ENCODE results near the gene ZIC2. TPM values are rescaled to one million over a fixed set of nuclear protein-coding genes. Genes with fewer than 3 reads are reported as not detected.
A peak's percentile ranks its signal among the peaks of the same experiment; 100 is the strongest.

ZIC2 gene
- total and polyA plus RNA-seq, 2 experiments from 2014 or later: not detected

- no peak for DNase-seq
- no peak overlapping the region for H2AFZ ChIP-seq
- no peaks in the 10 kb centered on the region for H3K79me2 ChIP-seq (ENCODE audit: insufficient read depth)
- no peak overlapping the region for H3K9ac ChIP-seq
- no peak overlapping the region for H3K27ac ChIP-seq
- H3F3A ChIP-seq (ENCODE audit: insufficient read depth): no peaks in the 10 kb centered on the region
- in situ Hi-C loops (cut with MboI): no loop called here
- H3K9me2 ChIP-seq (ENCODE audit: insufficient read depth): no peaks in the 10 kb centered on the region
- H4K20me1 ChIP-seq (ENCODE audit: insufficient read depth): no peaks in the 10 kb centered on the region
- WGBS, 2 experiments (ENCODE audit: low coverage in 1 of 2, low lambda C conversion rate in 2 of 2, missing lambda C conversion rate in 2 of 2): 48 to 55% methylated on average over 44 to 52 of the region's 52 CpGs
- H3K36me3 ChIP-seq (ENCODE audit: low read depth): no peaks in the 10 kb centered on the region
- no peak overlapping the region for H3K4me2 ChIP-seq (ENCODE audit: unreplicated experiment)
- no peak overlapping the region for H3K4me3 ChIP-seq
- H3K9me3 ChIP-seq (ENCODE audit: low read depth): no peaks in the 10 kb centered on the region
- no peaks in the 10 kb centered on the region for H3K4me1 ChIP-seq (ENCODE audit: insufficient read depth)
- no peak for TF ChIP-seq EZH2 (IDR thresholded peaks at IDR 0.05; ENCODE audit: insufficient read depth, poor library complexity, severe bottlenecking)
- TF ChIP-seq EZH2phosphoT487 (IDR thresholded peaks at IDR 0.05; ENCODE audit: insufficient read depth, low read depth): no peak
- peaks cover 83% of the 10 kb centered on the region for H3K27me3 ChIP-seq (replicated peaks; ENCODE audit: insufficient read depth)
These were observed 3.4 kb upstream of the ZIC2 start for GRCh38 chr13:99977912-99978798.

DNA sequence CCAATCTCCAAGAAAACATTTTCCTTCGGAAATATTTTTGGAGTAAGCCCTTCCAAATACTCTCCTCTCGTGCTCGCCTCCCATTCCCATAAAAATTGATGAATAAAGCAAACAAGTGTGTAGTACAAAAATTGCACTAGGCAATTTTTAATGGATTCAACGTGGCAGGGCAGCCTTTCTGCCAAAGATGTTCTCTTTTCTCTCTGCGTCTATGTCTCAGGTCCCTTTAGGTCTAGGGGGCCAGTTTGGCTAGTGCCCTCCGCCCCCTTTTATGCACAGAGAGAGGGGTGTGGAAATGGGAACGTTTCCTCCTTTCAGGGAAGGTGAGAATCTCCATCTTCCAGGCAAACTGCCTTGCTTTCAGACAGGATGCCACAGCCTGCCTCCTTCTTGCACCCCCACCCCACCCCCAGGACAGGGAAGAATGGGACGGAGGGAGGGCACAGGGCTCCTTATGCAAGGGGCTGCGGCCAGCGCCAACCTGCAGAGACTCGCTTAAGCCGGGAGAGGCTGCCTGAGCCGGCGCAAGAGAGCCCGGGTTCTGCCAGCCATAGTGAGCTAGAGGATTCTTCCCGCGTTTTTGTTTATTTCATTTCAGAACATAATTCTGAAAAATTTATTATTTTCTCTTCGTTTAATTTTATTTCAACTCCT lies 2.7 kb upstream of the ZIC2 start:
- DNase-seq: no peak
- in situ Hi-C loops (cut with MboI): no loop called here

GRCh38 chr13:99979453-99980200 lies 2.0 kb upstream of the ZIC2 start:
- in situ Hi-C loops (cut with MboI): no loop called here
- no peaks in the 10 kb centered on the region for H3F3A ChIP-seq (ENCODE audit: insufficient read depth)
- TF ChIP-seq EZH2 (IDR thresholded peaks at IDR 0.05; ENCODE audit: insufficient read depth, poor library complexity, severe bottlenecking) (peak; percentile 73), EZH2phosphoT487 (IDR thresholded peaks at IDR 0.05; ENCODE audit: insufficient read depth, low read depth) (0 out of 2 replicates have a peak, but pooled peaks have one; percentile 27)
- WGBS, 2 experiments (ENCODE audit: low coverage in 1 of 2, low lambda C conversion rate in 2 of 2, missing lambda C conversion rate in 2 of 2): 8% methylated on average over 47 to 59 of the region's 59 CpGs
- peak; percentile 29 for DNase-seq
- H3K27ac ChIP-seq: no peak overlapping the region
- H3K4me2 ChIP-seq (ENCODE audit: unreplicated experiment): no peak overlapping the region
- peaks cover 83% of the 10 kb centered on the region for H3K27me3 ChIP-seq (replicated peaks; ENCODE audit: insufficient read depth)
- no peaks in the 10 kb centered on the region for H3K4me1 ChIP-seq (ENCODE audit: insufficient read depth)
- no peaks in the 10 kb centered on the region for H3K79me2 ChIP-seq (ENCODE audit: insufficient read depth)
- no peaks in the 10 kb centered on the region for H4K20me1 ChIP-seq (ENCODE audit: insufficient read depth)
- no peaks in the 10 kb centered on the region for H3K36me3 ChIP-seq (ENCODE audit: low read depth)
- H2AFZ ChIP-seq: 0 out of 2 replicates have a peak overlapping the region, but pooled peaks have one; percentile 69
- H3K9me3 ChIP-seq (ENCODE audit: low read depth): no peaks in the 10 kb centered on the region
- H3K9ac ChIP-seq: no peak overlapping the region
- peak overlapping the region; percentile 63; the same call in 1 of the 2 replicates for H3K4me3 ChIP-seq
- H3K9me2 ChIP-seq (ENCODE audit: insufficient read depth): no peaks in the 10 kb centered on the region

More for the DNA sequence above, 2.7 kb upstream of the ZIC2 start:
- H3K9me2 ChIP-seq (ENCODE audit: insufficient read depth): no peaks in the 10 kb centered on the region
- WGBS, 2 experiments (ENCODE audit: low coverage in 1 of 2, low lambda C conversion rate in 2 of 2, missing lambda C conversion rate in 2 of 2): 2 to 7% methylated on average over 18 of the region's 18 CpGs
- H3F3A ChIP-seq (ENCODE audit: insufficient read depth): no peaks in the 10 kb centered on the region
- H3K9ac ChIP-seq: no peak overlapping the region
- no peak overlapping the region for H2AFZ ChIP-seq
- H3K27ac ChIP-seq: no peak overlapping the region
- no peaks in the 10 kb centered on the region for H3K79me2 ChIP-seq (ENCODE audit: insufficient read depth)
- H3K27me3 ChIP-seq (replicated peaks; ENCODE audit: insufficient read depth): peaks cover 83% of the 10 kb centered on the region
- no peaks in the 10 kb centered on the region for H3K4me1 ChIP-seq (ENCODE audit: insufficient read depth)
- H3K9me3 ChIP-seq (ENCODE audit: low read depth): no peaks in the 10 kb centered on the region
- no peaks in the 10 kb centered on the region for H3K36me3 ChIP-seq (ENCODE audit: low read depth)
- H3K4me3 ChIP-seq: peak overlapping the region; percentile 63; the same call in 1 of the 2 replicates
- H3K4me2 ChIP-seq (ENCODE audit: unreplicated experiment): no peak overlapping the region
- no peaks in the 10 kb centered on the region for H4K20me1 ChIP-seq (ENCODE audit: insufficient read depth)
- 0 out of 2 replicates have a peak, but pooled peaks have one; percentile 6 for TF ChIP-seq EZH2phosphoT487 (IDR thresholded peaks at IDR 0.05; ENCODE audit: insufficient read depth, low read depth)
- TF ChIP-seq EZH2 (IDR thresholded peaks at IDR 0.05; ENCODE audit: insufficient read depth, poor library complexity, severe bottlenecking): peak; percentile 90
